ENCODE measurements around the gene SERTAD1.

Gene SERTAD1

GRCh38 chr19:40383668-40384248 is 42.0 kb downstream of the SERTAD1 start:
- no peak overlapping the region for H3K4me3 ChIP-seq (replicated peaks; ENCODE audit: low read depth, low read length)
- no peak for TF ChIP-seq CTCF (IDR thresholded peaks at IDR 0.05; ENCODE audit: low read depth, low read length, missing control alignments)
- no peak for DNase-seq (ENCODE audit: extremely low read depth, low read depth)

GRCh38 chr19:40381321-40381720 is 44.5 kb downstream of the SERTAD1 start:
- H3K4me3 ChIP-seq (replicated peaks; ENCODE audit: low read depth, low read length), result no peak overlapping the region
- TF ChIP-seq CTCF (IDR thresholded peaks at IDR 0.05; ENCODE audit: low read depth, low read length, missing control alignments), result no peak
- no peak for DNase-seq (ENCODE audit: extremely low read depth, low read depth)

- TF ChIP-seq CTCF (IDR thresholded peaks at IDR 0.05; ENCODE audit: low read depth, low read length, missing control alignments), result no peak
- DNase-seq (ENCODE audit: extremely low read depth, low read depth), result no peak
- H3K4me3 ChIP-seq (replicated peaks; ENCODE audit: low read depth, low read length), result no peak overlapping the region
Observed at GRCh38 chr19:40380199-40381037, 45.4 kb downstream of the SERTAD1 start.

- no peak overlapping the region for H3K4me3 ChIP-seq (replicated peaks; ENCODE audit: low read depth, low read length)
- no peak for DNase-seq (ENCODE audit: extremely low read depth, low read depth)
- TF ChIP-seq CTCF (IDR thresholded peaks at IDR 0.05; ENCODE audit: low read depth, low read length, missing control alignments), result no peak
Observed at GRCh38 chr19:40379446-40380198, 46.2 kb downstream of the SERTAD1 start.

- no peak for DNase-seq (ENCODE audit: extremely low read depth, low read depth)
- no peak for TF ChIP-seq CTCF (IDR thresholded peaks at IDR 0.05; ENCODE audit: low read depth, low read length, missing control alignments)
- H3K4me3 ChIP-seq (replicated peaks; ENCODE audit: low read depth, low read length), result no peak overlapping the region
Observed at GRCh38 chr19:40378509-40378908, 47.3 kb downstream of the SERTAD1 start.

GRCh38 chr19:40377876-40378385 is 47.9 kb downstream of the SERTAD1 start:
- H3K4me3 ChIP-seq (replicated peaks; ENCODE audit: low read depth, low read length), result no peak overlapping the region
- no peak for DNase-seq (ENCODE audit: extremely low read depth, low read depth)
- TF ChIP-seq CTCF (IDR thresholded peaks at IDR 0.05; ENCODE audit: low read depth, low read length, missing control alignments), result no peak
